HEK293T (cell line): ENCODE results near the gene WEE2.

ENCODE experiments used
- ARNT ChIP-seq: fragments of 450-650 bp; IDR thresholded peaks from 2 replicates; pipeline ENCODE4 v1.6.1; 2017; ENCODE audit warnings: mild to moderate bottlenecking
- BHLHE40 ChIP-seq: fragments of 450-650 bp; IDR thresholded peaks from 2 replicates; pipeline ENCODE4 v1.6.1; 2016; ENCODE audit warnings: mild to moderate bottlenecking, moderate library complexity, borderline replicate concordance
- FOXM1 ChIP-seq: fragments of 450-650 bp; IDR thresholded peaks from 2 replicates; pipeline ENCODE4 v1.6.1; 2017; ENCODE audit warnings: mild to moderate bottlenecking, borderline replicate concordance
- HDGF ChIP-seq: fragments of 450-650 bp; IDR thresholded peaks from 2 replicates; pipeline ENCODE4 v1.6.1; 2017; ENCODE audit warnings: antibody characterized with exemption, borderline replicate concordance
- L3MBTL2 ChIP-seq: fragments of 450-650 bp; conservative IDR thresholded peaks from 2 replicates; pipeline ENCODE4 v1.6.1; 2016; ENCODE audit warnings: mild to moderate bottlenecking
- NFRKB ChIP-seq: fragments of 450-650 bp; IDR thresholded peaks from 2 replicates; pipeline ENCODE4 v1.6.1; 2016; ENCODE audit warnings: mild to moderate bottlenecking, moderate library complexity
- SUZ12 ChIP-seq: fragments of 450-650 bp; IDR thresholded peaks from 2 replicates; pipeline ENCODE4 v1.6.1; 2016; ENCODE audit warnings: mild to moderate bottlenecking

DNA sequence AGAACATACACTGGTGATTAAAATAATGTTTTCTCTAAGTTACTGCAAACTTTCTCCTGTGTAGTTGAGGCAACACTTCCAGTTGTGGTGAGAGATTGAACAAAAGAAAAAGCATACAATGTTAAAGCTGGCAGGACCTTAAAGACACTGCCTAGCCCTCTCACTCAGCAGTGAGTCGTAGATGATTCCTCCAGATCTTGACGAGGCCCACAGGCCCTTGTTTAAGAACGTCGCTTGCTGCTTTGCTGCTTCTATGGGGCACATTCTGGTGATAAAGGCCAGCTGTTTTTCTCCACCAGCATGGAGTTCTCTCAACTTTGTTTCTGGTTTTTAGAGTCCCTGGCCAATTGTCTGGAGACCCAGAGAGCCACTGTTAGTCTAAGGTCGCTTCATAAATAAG is 3.4 kb upstream of the WEE2 start:
- TF ChIP-seq SUZ12 = no peak
- no peak for TF ChIP-seq HDGF
- TF ChIP-seq L3MBTL2 = no peak
- no peak for TF ChIP-seq BHLHE40
- no peak for TF ChIP-seq ARNT
- no peak for TF ChIP-seq FOXM1
- no peak for TF ChIP-seq NFRKB
